PC-9 (cell line): Measurements from ENCODE around the gene SYF2.

Experiments
- CTCF ChIP-seq: fragments of 200-600 bp; sonication (generic); conservative IDR thresholded peaks from 2 replicates; pipeline ENCODE4 v1.6.1; 2017; ENCODE audit warnings: mixed run types, antibody characterized with exemption, mild to moderate bottlenecking, moderate library complexity
- EZH2 ChIP-seq: fragments of 200-600 bp; sonication (generic); IDR thresholded peaks from 2 replicates; pipeline ENCODE4 v1.8.0; 2017; ENCODE audit warnings: antibody characterized with exemption, low read depth

GRCh38 chr1:25212725-25213124 lies 19.6 kb downstream of the SYF2 start:
- TF ChIP-seq EZH2: no peak
- no peak for TF ChIP-seq CTCF
